Heart left ventricle (tissue), 16 donors: Measurements from ENCODE around the gene CELF2. TPM values are rescaled to one million over a fixed set of nuclear protein-coding genes. Genes with fewer than 3 reads are reported as not detected.

ENCODE experiments used
- ATAC-seq, 4 donors: fragments of 200-7000 bp; cut with Tn5 transposase; one replicate each; pipeline ENCODE4 v1.9.1; 2020 to 2022; ENCODE audit warnings: moderate library complexity in 4 of 4, mild to moderate bottlenecking in 3 of 4, moderate number of reproducible peaks in 1 of 4
- DNase-seq, 5 donors: peaks; one replicate each; pipeline ENCODE4 v3.0.0-alpha.2; 2020
- H3K27ac ChIP-seq, 12 donors: fragments of 200-600 bp; sonication (generic) in 4 of 12; one replicate each; pipeline versions ENCODE4 v1.5.0 to v1.8.0; 2016 to 2022; ENCODE audit warnings: mild to moderate bottlenecking in 2 of 12
- H3K27me3 ChIP-seq, 9 donors: fragments of 200-600 bp; sonication (generic) in 2 of 9; one replicate each; pipeline versions ENCODE4 v1.5.1 to v1.8.0; 2016 to 2022; ENCODE audit warnings: mild to moderate bottlenecking in 3 of 9
- H3K36me3 ChIP-seq, 9 donors: fragments of 200-600 bp; sonication (generic) in 2 of 9; one replicate each; pipeline versions ENCODE4 v1.5.0 to v1.8.0; 2018 to 2022; ENCODE audit warnings: mild to moderate bottlenecking in 2 of 9
- H3K4me1 ChIP-seq, 12 donors: fragments of 200-600 bp; sonication (generic) in 4 of 12; one replicate each; pipeline versions ENCODE4 v1.5.0 to v1.8.0; 2016 to 2022; ENCODE audit warnings: mild to moderate bottlenecking in 3 of 12
- H3K4me3 ChIP-seq, 12 donors: fragments of 200-600 bp; sonication (generic) in 4 of 12; one replicate each; pipeline versions ENCODE4 v1.5.0 to v1.8.0; 2017 to 2022; ENCODE audit warnings: mild to moderate bottlenecking in 9 of 12, moderate library complexity in 4 of 12
- H3K9me3 ChIP-seq, 12 donors: fragments of 200-600 bp; sonication (generic) in 4 of 12; one replicate each; pipeline versions ENCODE4 v1.5.0 to v1.8.0; 2016 to 2022; ENCODE audit warnings: mild to moderate bottlenecking in 1 of 12
- POLR2A ChIP-seq, 2 donors: fragments of 450-650 bp; IDR thresholded peaks; one replicate each; pipeline ENCODE4 v1.6.1; 2017; ENCODE audit warnings: antibody characterized with exemption in 2 of 2, mild to moderate bottlenecking in 2 of 2, moderate library complexity in 2 of 2
- WGBS, 4 donors: extraction: QIAGEN DNeasy Blood & Tissue Kit in 2 of 4; methylation state at CpG; one replicate each; pipeline versions ENCODE4 v1.1.5 to v1.1.7; 2013 to 2018; 5-methylcytosine and 5-hydroxymethylcytosine counted together
- intact Hi-C, 10 donors: fragments of 100-400 bp; cut with DNase I; formaldehyde crosslinking; loops; one replicate each; pipeline versions ENCODE4 v1.11.1 to v1.14.2; 2022
- polyA plus RNA-seq, 2 donors: library from polyadenylated mRNA; stranded (reverse); fragments of 200-250 nt; gene quantifications; one replicate each; pipeline ENCODE4 v1.2.3, GENCODE V29; 2013
- total RNA-seq, 9 donors: library from RNA; depleted of rRNA in 2 of 9; stranded (reverse); fragments of >200 nt in 2 of 9; fragmentation: NEBNext Ultra II Directional in 3 of 9; extraction: Animal tissue kit (Norgen Biotek cat#: 25700) in 3 of 9; gene quantifications; one replicate each; pipeline versions ENCODE4 v1.1.0 to v1.2.4, GENCODE V29; 2016 to 2023
- TF ChIP-seq, protein P1 (sequence below), 12 donors: fragments of 200-600 bp; sonication (generic) in 4 of 12; IDR thresholded peaks; one replicate each; pipeline versions ENCODE4 v1.5.0 to v1.8.0; 2018 to 2022; ENCODE audit warnings: antibody characterized with exemption in 12 of 12, mild to moderate bottlenecking in 5 of 12
- donor health status: ischemic (EF 13 %, LVEDD 7.1; RV severe dilation, severe dysfunction).
- donor health status: healthy with polysubstance abuse.
- donor health status: DM: no; HTN: yes; CAD: no.
- donor health status: DM: no; HTN: no; CAD: no.
- donor health status: ischemic (EF 25% LVEDD 6.9; RV normal size, moderate dysfunction).
- donor health status: ischemic (EF 25% LVEDD 5.7; RV mildly dilated, moderate dysfunction).
- donor health status: healthy.
- donor health status: DM: yes; HTN: yes; CAD: no.
- donor health status: ischemic (EF 35%, LVEDD 5.7; RV mildly dilated, moderate dysfunction).
- donor health status: nonischemic (EF 11% LVEDD 7.7; RV severe dilation, severe dysfunction).
- donor health status: DM: yes; HTN: yes; CAD: no.
- donor health status: PGD.
- donor health status: ischemic (EF 29% LVEDD 5.4; RV normal size, mild dysfunction).
- donor health status: nonischemic (EF 23%, LVEDD 6.1; RV moderate dilation, normal function).

The CELF2 gene
- total and polyA plus RNA-seq, 11 donors = 14.2 to 103 (median 67.1) TPM

DNA sequence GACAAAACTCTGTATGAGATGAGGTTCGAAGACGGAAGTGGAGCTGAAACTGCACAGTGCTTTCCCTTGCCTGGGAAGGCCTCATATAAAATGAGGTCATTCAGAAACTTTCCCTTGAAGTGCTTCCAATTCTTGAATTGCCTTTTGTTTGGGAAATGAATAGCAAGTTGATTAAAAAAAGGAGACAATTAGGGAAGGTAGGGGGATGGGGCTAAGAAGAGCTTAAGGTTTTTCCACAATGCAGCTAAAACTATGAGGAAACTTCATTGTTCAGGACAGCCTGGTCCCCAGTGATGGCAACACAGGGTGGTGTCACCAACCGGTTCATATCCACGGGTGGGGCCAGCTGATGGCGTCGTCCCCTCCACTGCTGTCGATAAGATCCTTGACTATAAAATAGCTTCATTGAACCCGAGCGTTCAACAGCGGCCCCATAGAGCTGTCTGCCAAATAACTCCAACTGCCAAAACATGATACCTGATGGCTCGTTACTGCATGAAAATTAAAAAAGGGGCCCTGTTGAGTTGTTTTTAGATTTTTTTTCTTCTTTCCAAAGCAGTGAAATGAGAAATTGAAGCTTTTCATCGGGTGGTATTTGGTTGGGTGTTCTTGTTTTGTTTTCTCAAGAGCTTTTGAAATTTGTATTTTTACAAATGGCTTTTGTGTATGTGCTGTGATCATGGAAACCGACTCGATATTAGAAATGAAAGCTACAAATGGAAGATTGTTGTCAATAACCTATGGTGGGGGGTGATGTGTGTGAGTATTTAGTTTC, 2.8 kb upstream of the CELF2 start:
- TF ChIP-seq, protein P1, sequence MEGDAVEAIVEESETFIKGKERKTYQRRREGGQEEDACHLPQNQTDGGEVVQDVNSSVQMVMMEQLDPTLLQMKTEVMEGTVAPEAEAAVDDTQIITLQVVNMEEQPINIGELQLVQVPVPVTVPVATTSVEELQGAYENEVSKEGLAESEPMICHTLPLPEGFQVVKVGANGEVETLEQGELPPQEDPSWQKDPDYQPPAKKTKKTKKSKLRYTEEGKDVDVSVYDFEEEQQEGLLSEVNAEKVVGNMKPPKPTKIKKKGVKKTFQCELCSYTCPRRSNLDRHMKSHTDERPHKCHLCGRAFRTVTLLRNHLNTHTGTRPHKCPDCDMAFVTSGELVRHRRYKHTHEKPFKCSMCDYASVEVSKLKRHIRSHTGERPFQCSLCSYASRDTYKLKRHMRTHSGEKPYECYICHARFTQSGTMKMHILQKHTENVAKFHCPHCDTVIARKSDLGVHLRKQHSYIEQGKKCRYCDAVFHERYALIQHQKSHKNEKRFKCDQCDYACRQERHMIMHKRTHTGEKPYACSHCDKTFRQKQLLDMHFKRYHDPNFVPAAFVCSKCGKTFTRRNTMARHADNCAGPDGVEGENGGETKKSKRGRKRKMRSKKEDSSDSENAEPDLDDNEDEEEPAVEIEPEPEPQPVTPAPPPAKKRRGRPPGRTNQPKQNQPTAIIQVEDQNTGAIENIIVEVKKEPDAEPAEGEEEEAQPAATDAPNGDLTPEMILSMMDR (IDR thresholded peaks at IDR 0.05) = no peak
- no peak for TF ChIP-seq POLR2A (IDR thresholded peaks at IDR 0.05)
- ATAC-seq (peak in 2 of 4 donors; percentile 8 to 60), DNase-seq (peak in 3 of 5 donors; percentile 22 to 73 (median 29))
- H3K36me3 ChIP-seq = no peaks in the 10 kb centered on the region
- H3K27me3 ChIP-seq = peaks cover 0 to 38% (median 0%) of the 10 kb centered on the region in 9 donors
- 38 to 47% (median 39%) methylated on average over 14 of the region's 14 CpGs for WGBS, 4 donors
- peaks cover 0 to 54% (median 26%) of the 10 kb centered on the region in 12 donors for H3K4me1 ChIP-seq
- H3K4me3 ChIP-seq = no peak overlapping the region
- H3K27ac ChIP-seq = peak overlapping the region in 10 of 12 donors; percentile 3 to 87 (median 43)
- H3K9me3 ChIP-seq = no peaks in the 10 kb centered on the region
- intact Hi-C loops = loop anchor here in 7 of 10 donors (5.0 to 10.0 kb wide), 14 partner anchors 48 to 293 kb away; no protein-coding TSS in a partner anchor

DNA sequence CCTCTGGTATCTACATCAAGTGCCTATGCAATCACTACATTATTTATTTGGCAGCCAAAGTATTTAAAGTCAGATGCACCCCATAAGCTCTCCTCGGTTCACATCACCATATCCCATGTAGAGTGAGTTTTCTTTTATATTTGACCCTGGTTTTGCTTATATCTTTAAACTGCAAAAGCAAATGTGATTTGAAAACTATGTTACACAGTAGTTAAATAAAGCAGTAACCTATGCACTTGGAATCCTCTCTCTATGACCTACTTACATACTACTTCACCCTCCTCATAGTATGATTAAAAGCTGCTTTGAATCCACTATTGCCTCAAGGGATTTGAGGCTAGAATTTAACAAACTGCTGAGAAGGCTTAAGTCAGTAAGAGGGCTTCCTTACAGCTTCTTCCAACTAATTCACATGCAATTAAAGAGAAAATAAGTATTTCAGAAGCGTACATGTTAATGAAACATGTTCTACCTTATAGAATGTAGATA, 2.2 kb upstream of the CELF2 start:
- H3K4me1 ChIP-seq = peaks cover 0 to 58% (median 29%) of the 10 kb centered on the region in 12 donors
- no peak overlapping the region for H3K4me3 ChIP-seq
- no peak for DNase-seq
- no peaks in the 10 kb centered on the region for H3K9me3 ChIP-seq
- H3K27ac ChIP-seq = peak overlapping the region in 8 of 12 donors; percentile 3 to 87 (median 45)
- H3K36me3 ChIP-seq = no peaks in the 10 kb centered on the region
- no peak for ATAC-seq
- 76 to 88% (median 80%) methylated on average over 2 of the region's 2 CpGs for WGBS, 4 donors
- peaks cover 0 to 43% (median 0%) of the 10 kb centered on the region in 9 donors for H3K27me3 ChIP-seq
- intact Hi-C loops = loop anchor here in 7 of 10 donors (5.0 to 10.0 kb wide), 14 partner anchors 48 to 293 kb away; no protein-coding TSS in a partner anchor
- TF ChIP-seq POLR2A (IDR thresholded peaks at IDR 0.05) = no peak
- TF ChIP-seq, protein P1 (IDR thresholded peaks at IDR 0.05) = no peak

DNA sequence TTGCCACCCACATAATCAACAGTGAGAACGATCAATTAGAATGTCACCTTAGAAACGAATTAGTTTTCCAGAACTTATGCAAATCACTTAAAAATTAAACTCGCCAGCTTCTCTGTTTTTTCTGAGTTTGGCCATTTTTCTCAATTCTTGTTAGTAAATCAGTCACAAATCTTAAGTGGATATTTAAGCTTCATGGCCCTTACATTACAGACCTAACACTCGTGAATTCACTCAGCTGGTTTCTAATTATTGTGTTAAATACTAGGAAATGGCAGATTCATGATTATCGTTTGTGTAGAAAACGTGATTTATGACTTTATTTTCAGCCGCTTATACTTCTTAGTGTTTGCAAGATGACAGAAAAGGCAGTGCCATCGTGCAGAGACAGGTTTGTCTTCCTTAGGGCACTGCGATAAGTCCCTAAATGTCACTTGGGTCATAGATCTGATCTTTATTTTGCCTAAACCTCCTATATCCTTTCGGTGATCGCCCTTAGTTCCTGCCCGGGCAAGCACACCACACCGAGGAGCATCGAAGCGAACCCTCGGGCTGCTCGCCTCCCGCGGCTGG, 587 bp upstream of the CELF2 start:
- peak overlapping the region; percentile 75 to 95 (median 92) for H3K27ac ChIP-seq
- 27 to 32% (median 30%) methylated on average over 19 of the region's 19 CpGs for WGBS, 4 donors
- H3K27me3 ChIP-seq = peaks cover 0 to 43% (median 0%) of the 10 kb centered on the region in 9 donors
- intact Hi-C loops = loop anchor here in 7 of 10 donors (5.0 to 10.0 kb wide), 14 partner anchors 50 to 295 kb away; no protein-coding TSS in a partner anchor
- TF ChIP-seq POLR2A (IDR thresholded peaks at IDR 0.05) = no peak
- TF ChIP-seq, protein P1 (IDR thresholded peaks at IDR 0.05) = no peak
- H3K4me1 ChIP-seq = peaks cover 0 to 72% (median 31%) of the 10 kb centered on the region in 12 donors
- ATAC-seq = no peak
- no peak for DNase-seq
- peak overlapping the region; percentile 21 to 83 (median 74) for H3K4me3 ChIP-seq
- H3K9me3 ChIP-seq = no peaks in the 10 kb centered on the region
- H3K36me3 ChIP-seq = no peaks in the 10 kb centered on the region
